COLO829 (cell line): ENCODE results near the gene TST.

Experiments
- DNase-seq: peaks from one replicate; pipeline ENCODE4 v3.0.0; 2012; ENCODE audit warnings: low spot score

Gene TST

GRCh38 chr22:36982136-36982535 lies 37.1 kb downstream of the TST start:
- no peak for DNase-seq

- DNase-seq: no peak
Observed at GRCh38 chr22:36981247-36981775, 37.9 kb downstream of the TST start.

GRCh38 chr22:36979016-36979910 lies 40.0 kb downstream of the TST start:
- DNase-seq: no peak

GRCh38 chr22:36977947-36978660 lies 41.1 kb downstream of the TST start:
- peak; percentile 95 for DNase-seq

- DNase-seq: no peak
Observed at GRCh38 chr22:36977401-36977861, 41.8 kb downstream of the TST start.

GRCh38 chr22:36976606-36977005 lies 42.6 kb downstream of the TST start:
- DNase-seq: no peak

GRCh38 chr22:36971341-36972125 lies 47.7 kb downstream of the TST start:
- DNase-seq: no peak

GRCh38 chr22:36968249-36968964 lies 50.8 kb downstream of the TST start:
- no peak for DNase-seq

GRCh38 chr22:36966851-36967540 lies 52.3 kb downstream of the TST start:
- no peak for DNase-seq

GRCh38 chr22:36965696-36966095 lies 53.6 kb downstream of the TST start:
- no peak for DNase-seq

- DNase-seq: no peak
Observed at GRCh38 chr22:36964106-36964505, 55.1 kb downstream of the TST start.

- no peak for DNase-seq
Observed at GRCh38 chr22:36963302-36963701, 55.9 kb downstream of the TST start.

GRCh38 chr22:36961626-36962025 lies 57.6 kb downstream of the TST start:
- no peak for DNase-seq
